Neuronal stem cell (in vitro differentiated cells): ENCODE results near the gene LRRC32.
A peak's percentile ranks its signal among the peaks of the same experiment; 100 is the strongest.

Experiments used
- DNase-seq: peaks from one replicate; pipeline ENCODE4 v3.0.0-alpha.2; 2013; ENCODE audit warnings: low spot score
- H2AFZ ChIP-seq: one replicate; pipeline ENCODE4 v1.6.1; 2013; ENCODE audit warnings: mild to moderate bottlenecking, low read length, inconsistent platforms
- H2AK5ac ChIP-seq: 2 replicates; pipeline ENCODE4 v1.6.1; 2013; ENCODE audit warnings: low read depth, mild to moderate bottlenecking, inconsistent platforms, low read length, moderate library complexity, mixed read lengths
- H2BK120ac ChIP-seq: 2 replicates; pipeline ENCODE4 v1.6.1; 2013; ENCODE audit warnings: low read depth, mild to moderate bottlenecking, inconsistent platforms, low read length, moderate library complexity, mixed read lengths
- H2BK12ac ChIP-seq: one replicate; pipeline ENCODE4 v1.6.1; 2013; ENCODE audit warnings: low read length, inconsistent platforms
- H2BK15ac ChIP-seq: 2 replicates; pipeline ENCODE4 v1.6.1; 2013; ENCODE audit warnings: mild to moderate bottlenecking, low read length, inconsistent platforms, mixed read lengths
- H2BK5ac ChIP-seq: one replicate; pipeline ENCODE4 v1.6.1; 2013; ENCODE audit warnings: inconsistent platforms, mild to moderate bottlenecking, low read length, moderate library complexity
- H3K14ac ChIP-seq: one replicate; pipeline ENCODE4 v1.6.1; 2013; ENCODE audit warnings: low read length, inconsistent platforms
- H3K18ac ChIP-seq: 2 replicates; pipeline ENCODE4 v1.6.1; 2013; ENCODE audit warnings: low read length, inconsistent platforms
- H3K23ac ChIP-seq: 2 replicates; pipeline ENCODE4 v1.6.1; 2013; ENCODE audit warnings: low read depth, mild to moderate bottlenecking, mixed read lengths, low read length, inconsistent platforms; ENCODE audit not compliant: poor library complexity
- H3K27ac ChIP-seq: replicated peaks from 3 replicates; pipeline ENCODE4 v1.5.1; 2013; ENCODE audit warnings: low read length, inconsistent platforms
- H3K27me3 ChIP-seq, 3 experiments: 2 replicates each; pipeline ENCODE4 v1.6.1; 2013; ENCODE audit warnings: low read length in 3 of 3, mild to moderate bottlenecking in 2 of 3, inconsistent platforms in 1 of 3, low read depth in 1 of 3, mixed read lengths in 1 of 3, moderate library complexity in 1 of 3; ENCODE audit not compliant: control insufficient read depth in 3 of 3, insufficient read depth in 3 of 3
- H3K36me3 ChIP-seq, 2 donors: replicated peaks in 1 of 2; 2 replicates each; pipeline ENCODE4 v1.6.1; 2013; ENCODE audit warnings: low read length in 2 of 2; ENCODE audit not compliant: control insufficient read depth in 2 of 2, insufficient read depth in 2 of 2
- H3K4ac ChIP-seq: 2 replicates; pipeline ENCODE4 v1.6.1; 2013; ENCODE audit warnings: inconsistent platforms, mild to moderate bottlenecking, low read length, moderate library complexity
- H3K4me1 ChIP-seq, 2 donors: 1 replicate in 1 of 2; 2 replicates in 1 of 2; pipeline ENCODE4 v1.6.1; 2013; ENCODE audit warnings: low read length in 2 of 2, low read depth in 1 of 2; ENCODE audit not compliant: control insufficient read depth in 2 of 2, insufficient read depth in 1 of 2
- H3K4me2 ChIP-seq: one replicate; pipeline ENCODE4 v1.6.1; 2013; ENCODE audit warnings: mild to moderate bottlenecking, low read length, inconsistent platforms; ENCODE audit not compliant: insufficient read depth, poor library complexity, severe bottlenecking
- H3K4me3 ChIP-seq, 2 donors: 2 replicates each; pipeline ENCODE4 v1.5.1; 2013; ENCODE audit warnings: low read length in 2 of 2, mild to moderate bottlenecking in 2 of 2, inconsistent platforms in 1 of 2, moderate library complexity in 1 of 2
- H3K79me1 ChIP-seq: one replicate; pipeline ENCODE4 v1.6.1; 2013; ENCODE audit warnings: low read depth, mild to moderate bottlenecking, inconsistent platforms, low read length, moderate library complexity
- H3K9ac ChIP-seq: one replicate; pipeline ENCODE4 v1.6.1; 2013; ENCODE audit warnings: mild to moderate bottlenecking, low read depth, low read length, inconsistent platforms; ENCODE audit not compliant: poor library complexity
- H3K9me3 ChIP-seq, 2 donors: replicated peaks in 1 of 2; 2 replicates each; pipeline versions ENCODE3 to v1.6.1; 2013; ENCODE audit warnings: low read length in 2 of 2, mild to moderate bottlenecking in 2 of 2, inconsistent platforms in 1 of 2, low read depth in 1 of 2, mixed read lengths in 1 of 2, moderate library complexity in 1 of 2; ENCODE audit not compliant: control insufficient read depth in 2 of 2, insufficient read depth in 1 of 2
- H4K8ac ChIP-seq: one replicate; pipeline ENCODE4 v1.6.1; 2013; ENCODE audit warnings: low read depth, mild to moderate bottlenecking, inconsistent platforms, low read length, moderate library complexity
- H4K91ac ChIP-seq: one replicate; pipeline ENCODE4 v1.6.1; 2013; ENCODE audit warnings: low read length, low read depth, mild to moderate bottlenecking, inconsistent platforms; ENCODE audit not compliant: poor library complexity
- WGBS, 2 donors: extraction: QIAGEN DNeasy Blood & Tissue Kit; methylation state at CpG; one replicate each; pipeline ENCODE4 v1.1.7; 2013; ENCODE audit warnings: missing lambda C conversion rate in 2 of 2, mixed read lengths in 1 of 2; ENCODE audit not compliant: insufficient read length in 2 of 2, insufficient replicate concordance in 1 of 2; ENCODE audit errors: extremely low coverage in 2 of 2; 5-methylcytosine and 5-hydroxymethylcytosine counted together

The LRRC32 gene

DNA sequence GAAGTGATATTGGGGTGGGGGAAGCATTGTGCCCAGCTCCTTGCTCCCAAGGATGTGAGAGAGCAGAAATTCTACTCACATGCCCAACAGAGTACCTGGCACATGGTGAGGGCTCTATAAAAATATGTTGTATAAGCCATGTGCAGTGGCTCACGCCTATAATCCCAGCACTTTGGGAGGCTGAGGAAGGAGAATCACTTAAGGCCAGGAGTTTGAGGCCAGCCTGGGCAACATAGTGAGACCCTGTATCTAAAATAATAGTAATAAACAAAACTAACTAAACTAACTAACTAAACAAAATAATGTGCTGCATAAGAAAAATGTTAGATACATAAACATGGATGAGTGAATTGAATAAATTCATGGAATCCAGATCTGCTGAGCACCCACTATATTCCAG is 33.2 kb upstream of the LRRC32 start:
- Histone ChIP-seq H2BK15ac (no peak overlapping the region), H2AK5ac (no peak overlapping the region), H3K27me3 (no peaks in the 10 kb centered on the region), H3K18ac (no peak overlapping the region), H3K27ac (no peak overlapping the region), H3K9ac (no peak overlapping the region), H3K36me3 (no peaks in the 10 kb centered on the region), H2BK5ac (no peak overlapping the region), H3K9me3 (no peaks in the 10 kb centered on the region), H4K91ac (no peak overlapping the region), H3K4me3 (no peak overlapping the region), H2BK120ac (no peak overlapping the region), H4K8ac (no peak overlapping the region), H3K4ac (no peak overlapping the region), H3K4me1 (peaks cover 5% of the 10 kb centered on the region in 2 donors), H3K23ac (no peak overlapping the region), H2BK12ac (no peak overlapping the region), H3K4me2 (no peak overlapping the region), H3K79me1 (no peaks in the 10 kb centered on the region), H3K14ac (no peak overlapping the region), H2AFZ (no peak overlapping the region)
- DNase-seq, result no peak
- no CpG with 5 or more reads among the region's 1 CpG for WGBS, 2 donors

- Histone ChIP-seq H3K79me1 (no peaks in the 10 kb centered on the region), H3K27me3 (no peaks in the 10 kb centered on the region), H3K14ac (no peak overlapping the region), H2BK12ac (no peak overlapping the region), H4K8ac (no peak overlapping the region), H3K36me3 (no peaks in the 10 kb centered on the region), H2AFZ (no peak overlapping the region), H3K4me1 (peaks cover 7 to 9% of the 10 kb centered on the region in 2 donors), H3K9ac (no peak overlapping the region), H3K23ac (no peak overlapping the region), H3K9me3 (no peaks in the 10 kb centered on the region), H3K18ac (no peak overlapping the region), H2BK120ac (no peak overlapping the region), H2BK5ac (no peak overlapping the region), H3K27ac (no peak overlapping the region), H3K4me3 (no peak overlapping the region), H2BK15ac (no peak overlapping the region), H4K91ac (no peak overlapping the region), H3K4me2 (no peak overlapping the region), H3K4ac (no peak overlapping the region), H2AK5ac (no peak overlapping the region)
- no CpG with 5 or more reads among the region's 3 CpGs for WGBS, 2 donors
- DNase-seq, result no peak
Observed at GRCh38 chr11:76702336-76703128, 32.0 kb upstream of the LRRC32 start.

GRCh38 chr11:76701294-76702040 is 30.9 kb upstream of the LRRC32 start:
- no peaks in the 10 kb centered on the region for H3K36me3 ChIP-seq
- no peak overlapping the region for H3K27ac ChIP-seq
- no peaks in the 10 kb centered on the region for H3K79me1 ChIP-seq
- no peak overlapping the region for H4K91ac ChIP-seq
- H3K9me3 ChIP-seq, result no peaks in the 10 kb centered on the region
- H3K18ac ChIP-seq, result peak overlapping the region; percentile 60
- no peak overlapping the region for H3K14ac ChIP-seq
- no peak overlapping the region for H2AK5ac ChIP-seq
- H3K4ac ChIP-seq, result no peak overlapping the region
- no peak overlapping the region for H2BK120ac ChIP-seq
- no peak for DNase-seq
- peak overlapping the region; percentile 0 for H2BK15ac ChIP-seq
- no peak overlapping the region for H3K4me2 ChIP-seq
- H3K4me3 ChIP-seq, result no peak overlapping the region
- peaks cover 7 to 9% of the 10 kb centered on the region in 2 donors for H3K4me1 ChIP-seq
- peak overlapping the region; percentile 7 for H3K9ac ChIP-seq
- no peak overlapping the region for H4K8ac ChIP-seq
- H3K23ac ChIP-seq, result peak overlapping the region; percentile 13
- no peak overlapping the region for H2AFZ ChIP-seq
- no peak overlapping the region for H2BK12ac ChIP-seq
- no CpG with 5 or more reads among the region's 7 CpGs for WGBS, 2 donors
- H2BK5ac ChIP-seq, result no peak overlapping the region
- H3K27me3 ChIP-seq, result no peaks in the 10 kb centered on the region
